Uterus (tissue), 2 donors: ENCODE data around the gene BABAM2.

Experiments used
- CTCF ChIP-seq, 4 experiments: fragments of 200-600 bp in 2 of 4; fragments of 450-650 bp in 2 of 4; sonication (generic) in 2 of 4; IDR thresholded peaks; one replicate each; pipeline ENCODE4 v1.5.1; 2016 to 2019; ENCODE audit warnings: antibody characterized with exemption in 4 of 4, mild to moderate bottlenecking in 2 of 4, moderate library complexity in 1 of 4
- POLR2A ChIP-seq, 2 donors: fragments of 450-650 bp; IDR thresholded peaks; one replicate each; pipeline ENCODE4 v1.6.1; 2016; ENCODE audit warnings: antibody characterized with exemption in 2 of 2, mild to moderate bottlenecking in 1 of 2, moderate library complexity in 1 of 2

- TF ChIP-seq CTCF (IDR thresholded peaks at IDR 0.05) (no peak), POLR2A (IDR thresholded peaks at IDR 0.05) (no peak)
These were observed 109.8 kb downstream of the BABAM2 start for GRCh38 chr2:28000287-28000686.
